ENCODE results near the gene NTN1.

DNA sequence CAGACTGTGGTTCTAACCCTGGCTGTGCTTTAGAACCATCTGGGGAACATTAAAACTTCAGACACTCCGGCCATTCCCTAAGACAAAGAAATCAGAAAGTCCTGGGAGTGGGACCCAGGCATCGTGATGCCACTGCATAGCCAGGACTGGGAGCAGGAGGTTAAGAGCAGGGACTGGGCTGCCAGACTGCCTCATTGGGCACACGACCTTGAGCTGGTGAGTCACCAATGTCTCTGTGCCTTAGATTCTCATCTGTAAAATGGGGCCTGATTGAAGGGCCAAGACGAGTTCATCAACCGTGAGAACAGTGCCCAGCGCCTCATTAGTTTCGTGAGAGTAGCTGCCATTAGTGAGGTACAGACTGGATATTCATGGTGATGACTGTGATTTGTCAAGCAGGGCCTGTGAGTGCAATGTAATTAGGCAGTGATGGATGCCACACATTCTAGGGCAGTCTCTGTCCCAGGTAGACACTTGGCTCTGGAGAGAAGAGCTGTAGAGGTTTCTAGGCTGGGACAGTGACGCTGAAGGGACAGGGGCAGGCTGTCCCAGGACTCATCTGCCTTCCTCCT is 196.8 kb downstream of the NTN1 start:
- TF ChIP-seq POLR2A (IDR thresholded peaks at IDR 0.05; ENCODE audit: low read depth, low read length), result no peak
- TF ChIP-seq, protein P1, sequence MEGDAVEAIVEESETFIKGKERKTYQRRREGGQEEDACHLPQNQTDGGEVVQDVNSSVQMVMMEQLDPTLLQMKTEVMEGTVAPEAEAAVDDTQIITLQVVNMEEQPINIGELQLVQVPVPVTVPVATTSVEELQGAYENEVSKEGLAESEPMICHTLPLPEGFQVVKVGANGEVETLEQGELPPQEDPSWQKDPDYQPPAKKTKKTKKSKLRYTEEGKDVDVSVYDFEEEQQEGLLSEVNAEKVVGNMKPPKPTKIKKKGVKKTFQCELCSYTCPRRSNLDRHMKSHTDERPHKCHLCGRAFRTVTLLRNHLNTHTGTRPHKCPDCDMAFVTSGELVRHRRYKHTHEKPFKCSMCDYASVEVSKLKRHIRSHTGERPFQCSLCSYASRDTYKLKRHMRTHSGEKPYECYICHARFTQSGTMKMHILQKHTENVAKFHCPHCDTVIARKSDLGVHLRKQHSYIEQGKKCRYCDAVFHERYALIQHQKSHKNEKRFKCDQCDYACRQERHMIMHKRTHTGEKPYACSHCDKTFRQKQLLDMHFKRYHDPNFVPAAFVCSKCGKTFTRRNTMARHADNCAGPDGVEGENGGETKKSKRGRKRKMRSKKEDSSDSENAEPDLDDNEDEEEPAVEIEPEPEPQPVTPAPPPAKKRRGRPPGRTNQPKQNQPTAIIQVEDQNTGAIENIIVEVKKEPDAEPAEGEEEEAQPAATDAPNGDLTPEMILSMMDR (conservative IDR thresholded peaks at IDR 0.05; ENCODE audit: low read depth, low read length), result no peak
- TF ChIP-seq MAFK (IDR thresholded peaks at IDR 0.05; ENCODE audit: low read depth, low read length), result no peak
- no peak for TF ChIP-seq SMC3 (IDR thresholded peaks at IDR 0.05; ENCODE audit: low read depth, low read length)
- TF ChIP-seq CHD1 (IDR thresholded peaks at IDR 0.05; ENCODE audit: low read depth, low read length), result no peak
- TF ChIP-seq RFX5 (IDR thresholded peaks at IDR 0.05; ENCODE audit: low read depth, low read length), result no peak
- TF ChIP-seq BHLHE40 (IDR thresholded peaks at IDR 0.05; ENCODE audit: low read depth, low read length), result no peak
- TF ChIP-seq RAD21 (IDR thresholded peaks at IDR 0.05; ENCODE audit: low read length), result no peak
- no peak for TF ChIP-seq MAZ (IDR thresholded peaks at IDR 0.05; ENCODE audit: borderline replicate concordance, low read depth, low read length)
- TF ChIP-seq CEBPB (IDR thresholded peaks at IDR 0.05; ENCODE audit: low read depth, low read length), result no peak
- TF ChIP-seq, protein P2, sequence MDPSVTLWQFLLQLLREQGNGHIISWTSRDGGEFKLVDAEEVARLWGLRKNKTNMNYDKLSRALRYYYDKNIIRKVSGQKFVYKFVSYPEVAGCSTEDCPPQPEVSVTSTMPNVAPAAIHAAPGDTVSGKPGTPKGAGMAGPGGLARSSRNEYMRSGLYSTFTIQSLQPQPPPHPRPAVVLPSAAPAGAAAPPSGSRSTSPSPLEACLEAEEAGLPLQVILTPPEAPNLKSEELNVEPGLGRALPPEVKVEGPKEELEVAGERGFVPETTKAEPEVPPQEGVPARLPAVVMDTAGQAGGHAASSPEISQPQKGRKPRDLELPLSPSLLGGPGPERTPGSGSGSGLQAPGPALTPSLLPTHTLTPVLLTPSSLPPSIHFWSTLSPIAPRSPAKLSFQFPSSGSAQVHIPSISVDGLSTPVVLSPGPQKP (IDR thresholded peaks at IDR 0.05; ENCODE audit: borderline replicate concordance, low read depth, low read length), result no peak
